ENCODE results near the gene UCP3.

Gene UCP3

DNA sequence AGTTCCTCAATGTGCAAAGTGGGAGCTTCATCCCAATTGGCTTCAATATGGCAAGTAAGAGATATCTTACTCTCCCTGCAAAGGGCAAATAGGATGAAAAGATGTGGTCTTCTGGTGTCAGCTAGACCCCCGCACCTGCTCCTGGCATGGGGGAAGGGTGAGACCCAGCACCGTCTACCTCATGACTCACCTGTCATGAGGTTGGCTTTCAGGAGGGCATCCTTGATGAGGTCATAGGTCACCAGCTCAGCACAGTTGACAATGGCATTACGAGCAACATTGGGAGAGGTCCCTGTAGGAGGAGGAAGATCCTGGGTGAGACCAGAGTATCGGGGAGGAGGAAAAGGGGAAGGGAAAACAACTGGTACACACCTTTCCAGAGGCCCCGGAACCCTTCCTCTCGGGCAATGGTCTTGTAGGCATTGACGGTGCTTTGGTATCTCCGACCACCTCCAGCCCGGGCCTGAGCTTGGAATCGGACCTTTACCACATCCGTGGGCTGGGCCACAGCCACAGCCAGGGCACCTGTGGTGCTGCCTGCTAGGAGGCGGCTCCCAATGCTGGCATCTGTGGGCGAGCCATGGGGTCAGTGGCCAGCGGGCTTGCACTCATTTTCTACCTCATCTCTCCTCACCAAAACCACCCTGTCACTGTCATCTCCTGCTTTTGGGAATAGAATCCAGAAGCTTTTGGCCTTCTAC, 32.3 kb downstream of the UCP3 start:
- no peaks in the 10 kb centered on the region for H3K27me3 ChIP-seq (ENCODE audit: low read length)
- peaks cover 12% of the 10 kb centered on the region for H3K79me2 ChIP-seq (ENCODE audit: insufficient read depth, low read length)
- H3K9me3 ChIP-seq (ENCODE audit: insufficient read depth, low read length), result no peaks in the 10 kb centered on the region
- H3K4me3 ChIP-seq (ENCODE audit: insufficient read depth, low read length, poor library complexity, severe bottlenecking), result no peak overlapping the region
- no peaks in the 10 kb centered on the region for H3K9me2 ChIP-seq (replicated peaks; ENCODE audit: insufficient read depth, low read length)
- no peak overlapping the region for H3K27ac ChIP-seq (ENCODE audit: low read depth, low read length)
- H3K36me3 ChIP-seq (ENCODE audit: low read length), result peaks cover 25% of the 10 kb centered on the region
- TF ChIP-seq CTCF (IDR thresholded peaks at IDR 0.05; ENCODE audit: insufficient read depth, low read length, poor library complexity, severe bottlenecking), result no peak
- no peak overlapping the region for H2AFZ ChIP-seq (ENCODE audit: low read depth, low read length, severe bottlenecking)
- H3F3A ChIP-seq (ENCODE audit: insufficient read depth), result peaks cover 18% of the 10 kb centered on the region
- no peak overlapping the region for H3K4me2 ChIP-seq (ENCODE audit: low read depth, low read length, poor library complexity, severe bottlenecking)
- no peak overlapping the region for H3K9ac ChIP-seq (ENCODE audit: low read length)
- 0 out of 2 replicates have a peak, but pooled peaks cover 3% of the 10 kb centered on the region for H4K20me1 ChIP-seq (ENCODE audit: low read depth, low read length)

DNA sequence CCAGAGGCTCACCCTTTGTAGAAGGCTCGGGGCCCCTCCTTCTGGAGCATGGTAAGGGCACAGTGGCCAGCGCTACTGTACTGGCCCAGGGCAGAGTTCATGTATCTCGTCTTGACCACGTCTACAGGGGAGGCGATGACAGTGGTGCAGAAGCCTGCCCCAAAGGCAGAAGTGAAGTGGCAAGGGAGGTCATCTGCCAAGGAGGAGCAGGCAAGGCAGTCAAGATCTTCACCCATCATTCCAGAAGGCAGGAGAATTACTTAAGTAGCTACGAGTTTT, 33.5 kb downstream of the UCP3 start:
- Histone ChIP-seq H3K4me3 (ENCODE audit: insufficient read depth, low read length, poor library complexity, severe bottlenecking) (no peak overlapping the region), H2AFZ (ENCODE audit: low read depth, low read length, severe bottlenecking) (no peak overlapping the region), H3K9me3 (ENCODE audit: insufficient read depth, low read length) (no peaks in the 10 kb centered on the region), H3K9me2 (replicated peaks; ENCODE audit: insufficient read depth, low read length) (no peaks in the 10 kb centered on the region), H3K36me3 (ENCODE audit: low read length) (peaks cover 19% of the 10 kb centered on the region), H3K27ac (ENCODE audit: low read depth, low read length) (no peak overlapping the region), H4K20me1 (ENCODE audit: low read depth, low read length) (0 out of 2 replicates have a peak, but pooled peaks cover 3% of the 10 kb centered on the region), H3K27me3 (ENCODE audit: low read length) (no peaks in the 10 kb centered on the region), H3K4me2 (ENCODE audit: low read depth, low read length, poor library complexity, severe bottlenecking) (no peak overlapping the region), H3F3A (ENCODE audit: insufficient read depth) (peaks cover 8% of the 10 kb centered on the region), H3K79me2 (ENCODE audit: insufficient read depth, low read length) (0 out of 2 replicates have a peak, but pooled peaks cover under 1% of the 10 kb centered on the region), H3K9ac (ENCODE audit: low read length) (no peak overlapping the region)
- no peak for TF ChIP-seq EZH2phosphoT487 (conservative IDR thresholded peaks at IDR 0.05; ENCODE audit: low read length)
- TF ChIP-seq CTCF (IDR thresholded peaks at IDR 0.05; ENCODE audit: insufficient read depth, low read length, poor library complexity, severe bottlenecking), result no peak

- Histone ChIP-seq H3F3A (ENCODE audit: insufficient read depth) (peaks cover 7% of the 10 kb centered on the region), H3K9me3 (ENCODE audit: insufficient read depth, low read length) (no peaks in the 10 kb centered on the region), H2AFZ (ENCODE audit: low read depth, low read length, severe bottlenecking) (no peak overlapping the region), H3K27me3 (ENCODE audit: low read length) (no peaks in the 10 kb centered on the region), H3K27ac (ENCODE audit: low read depth, low read length) (no peak overlapping the region), H3K9ac (ENCODE audit: low read length) (no peak overlapping the region), H3K4me3 (ENCODE audit: insufficient read depth, low read length, poor library complexity, severe bottlenecking) (no peak overlapping the region), H3K36me3 (ENCODE audit: low read length) (peaks cover 19% of the 10 kb centered on the region), H3K79me2 (ENCODE audit: insufficient read depth, low read length) (no peaks in the 10 kb centered on the region), H3K9me2 (replicated peaks; ENCODE audit: insufficient read depth, low read length) (no peaks in the 10 kb centered on the region), H4K20me1 (ENCODE audit: low read depth, low read length) (0 out of 2 replicates have a peak, but pooled peaks cover 3% of the 10 kb centered on the region), H3K4me2 (ENCODE audit: low read depth, low read length, poor library complexity, severe bottlenecking) (no peak overlapping the region)
- TF ChIP-seq EZH2phosphoT487 (conservative IDR thresholded peaks at IDR 0.05; ENCODE audit: low read length) (no peak), CTCF (IDR thresholded peaks at IDR 0.05; ENCODE audit: insufficient read depth, low read length, poor library complexity, severe bottlenecking) (no peak)
Measured at GRCh38 chr11:73974604-73975478, 34.0 kb downstream of the UCP3 start.

Measured in SU-DHL-6 (cell line).